ENCODE measurements around the gene NOLC1.

The NOLC1 gene

DNA sequence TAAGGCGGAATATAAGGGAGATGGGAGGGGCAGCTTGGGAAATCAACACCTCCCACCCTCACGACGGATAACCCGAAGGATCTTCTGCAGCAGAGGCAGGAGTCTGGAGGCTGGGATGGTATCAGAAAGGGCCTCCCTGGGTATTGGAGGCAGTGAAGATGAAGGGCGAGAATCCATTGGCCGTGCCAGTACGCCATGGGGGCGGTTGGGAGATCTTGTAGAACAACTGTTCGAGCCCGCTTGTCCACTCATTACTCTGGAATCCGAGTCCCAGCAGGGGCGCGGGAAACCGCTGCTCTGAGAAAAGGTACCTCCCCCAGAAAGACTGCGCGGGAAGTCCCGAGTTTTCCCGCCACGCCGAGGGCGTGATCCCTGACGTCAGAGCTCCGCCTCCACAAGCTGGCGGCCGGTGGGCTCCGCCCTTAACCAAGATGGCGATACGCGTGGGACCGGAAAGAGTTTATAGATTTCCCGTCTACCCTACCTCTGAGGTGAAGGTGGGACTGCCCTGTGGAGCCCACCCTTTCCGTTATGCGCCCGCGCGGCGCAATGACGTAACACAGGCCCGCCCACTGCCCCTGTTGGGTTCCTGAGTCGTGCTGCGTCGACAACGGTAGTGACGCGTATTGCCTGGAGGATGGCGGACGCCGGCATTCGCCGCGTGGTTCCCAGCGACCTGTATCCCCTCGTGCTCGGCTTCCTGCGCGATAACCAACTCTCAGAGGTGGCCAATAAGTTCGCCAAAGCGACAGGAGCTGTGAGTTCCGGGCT lies at the start of gene NOLC1:
Gene NOLC1 (plus strand): TSS at position 616 of the 771 bp plus-strand sequence. CDS start 22 bp downstream, at position 638.
- DNase-seq (ENCODE audit: low spot score) = peak; percentile 95

DNA sequence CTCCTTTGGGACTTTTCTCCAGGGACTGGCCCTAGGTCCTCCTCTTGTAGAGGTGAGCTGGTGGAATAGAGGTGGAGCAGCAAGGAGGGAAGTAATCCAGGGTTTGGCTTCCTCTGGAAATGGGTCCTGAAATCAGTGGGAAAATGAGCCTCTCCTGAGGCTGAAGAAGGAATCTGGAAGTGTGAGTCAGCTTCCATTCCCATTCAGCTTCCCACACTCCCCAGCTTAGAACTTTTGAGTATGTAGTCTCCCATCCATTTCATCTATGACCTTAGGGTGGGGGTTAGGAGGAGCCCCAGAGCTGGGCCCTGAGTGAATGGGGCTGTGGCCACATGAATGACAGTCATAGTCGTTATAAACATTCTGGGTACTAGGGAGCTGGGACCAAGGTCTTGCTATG lies 49.8 kb upstream of the NOLC1 start:
- DNase-seq (ENCODE audit: low spot score) = no peak

DNA sequence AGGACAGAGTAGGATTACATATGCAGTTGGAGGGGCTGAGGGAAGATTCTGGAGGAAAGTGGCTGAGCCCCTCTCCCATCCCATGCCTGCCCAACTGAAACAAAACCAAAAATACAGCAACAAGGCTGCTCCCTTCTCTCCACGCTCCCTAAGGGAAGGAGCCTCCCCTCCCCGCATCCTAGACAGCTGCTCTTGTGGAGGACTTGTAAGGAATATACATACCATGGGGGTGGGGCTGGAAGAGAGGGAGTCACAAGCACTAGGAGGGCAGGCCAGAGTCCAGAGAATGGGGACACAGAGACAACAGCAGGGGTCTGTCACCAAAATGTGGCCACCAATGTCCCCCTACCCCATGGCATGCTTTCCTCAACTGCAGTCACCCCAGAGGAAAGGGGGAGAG lies 45.2 kb upstream of the NOLC1 start:
- no peak for DNase-seq (ENCODE audit: low spot score)

DNA sequence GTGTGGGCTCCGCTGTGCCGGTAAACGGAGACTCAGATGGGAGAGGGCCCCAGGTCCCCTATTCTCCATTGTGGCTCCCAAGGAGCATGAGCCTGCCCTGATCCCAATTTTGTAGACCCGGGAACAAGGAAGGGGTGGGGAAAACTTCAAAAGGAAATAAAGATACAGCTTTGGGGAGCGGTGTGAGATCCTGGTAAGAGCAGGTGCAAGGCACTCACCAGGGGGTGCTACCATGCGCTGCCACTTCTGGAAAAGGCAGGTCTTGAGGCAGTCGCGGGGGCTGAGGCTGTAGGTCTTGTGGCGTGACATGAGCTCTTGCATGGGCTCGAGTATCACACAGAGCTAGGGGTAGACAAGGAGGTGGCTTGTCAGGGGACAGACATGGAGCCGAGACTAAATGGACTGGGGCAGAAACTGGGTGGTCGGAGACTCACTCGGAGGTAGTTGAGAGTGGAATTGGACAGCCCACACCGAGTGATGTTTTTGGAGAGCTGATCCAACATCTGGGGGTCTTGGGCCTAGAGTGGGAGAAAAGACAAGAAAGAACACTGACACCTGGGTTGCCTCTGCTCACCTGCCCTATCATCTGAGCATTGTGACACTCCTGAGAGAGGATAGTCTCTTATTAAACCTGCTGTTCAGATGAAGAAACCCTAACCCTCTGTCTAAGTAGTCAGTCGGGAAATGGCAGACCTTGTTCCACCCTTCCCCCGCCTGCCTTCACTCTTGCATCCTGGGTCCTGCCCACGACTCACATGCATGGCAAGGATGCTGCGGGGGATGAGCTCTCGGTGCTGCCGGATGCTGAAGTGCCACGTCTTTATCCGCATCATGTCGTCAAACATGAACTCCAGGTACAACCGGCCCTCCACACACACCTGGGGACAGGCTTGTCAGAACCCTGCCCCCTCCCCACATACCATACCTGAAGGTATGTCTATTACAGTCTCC lies 42.7 kb upstream of the NOLC1 start:
- no peak for DNase-seq (ENCODE audit: low spot score)

DNA sequence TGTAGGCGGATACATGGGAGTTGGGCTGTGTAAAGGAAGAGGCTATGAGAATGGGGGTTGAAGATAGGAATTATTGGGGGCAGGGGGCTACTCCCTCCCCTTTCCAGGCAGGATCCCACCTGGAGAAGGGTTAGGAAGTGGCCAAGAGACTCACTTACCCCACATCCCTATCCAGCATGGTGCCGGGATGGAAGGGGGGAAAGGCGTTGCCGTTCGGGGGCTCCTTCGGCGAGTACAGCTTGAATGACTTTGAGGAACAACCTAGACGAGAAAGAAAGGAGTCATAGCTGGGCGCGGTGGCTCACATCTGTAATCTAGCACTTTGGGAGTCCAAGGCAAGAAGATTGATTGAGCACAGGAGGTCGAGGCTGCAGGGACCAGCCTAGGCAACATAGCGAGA lies 40.9 kb upstream of the NOLC1 start:
- no peak for DNase-seq (ENCODE audit: low spot score)

DNA sequence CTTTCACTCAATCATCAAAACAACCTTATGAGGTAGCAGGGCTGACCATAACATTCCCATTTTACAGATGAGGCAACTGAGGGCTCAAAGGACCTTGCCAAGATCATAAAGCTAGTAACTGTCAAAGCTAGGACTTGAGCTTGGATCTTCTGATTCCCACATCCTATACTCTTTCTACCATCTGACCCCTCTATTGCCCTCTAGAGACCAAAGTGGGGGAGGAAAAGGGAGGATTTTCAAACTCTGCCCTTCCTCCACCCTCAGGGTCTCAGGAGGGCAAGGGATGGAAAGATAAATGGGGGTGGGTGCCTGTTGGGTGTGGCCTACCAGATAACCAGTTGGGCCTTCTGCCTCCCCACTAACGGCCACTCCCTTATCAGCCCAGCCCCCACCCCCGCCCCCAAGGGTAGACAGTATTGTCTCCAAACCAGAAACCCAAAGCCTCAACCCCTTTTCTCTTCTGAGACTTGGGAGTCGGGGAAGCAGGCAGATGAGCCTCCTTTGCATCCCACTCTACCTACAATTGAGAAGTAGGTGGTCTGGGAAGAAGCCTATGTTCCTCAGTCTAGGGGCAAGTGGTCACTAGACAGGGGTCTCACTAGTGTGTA lies 39.9 kb upstream of the NOLC1 start:
- DNase-seq (ENCODE audit: low spot score) = peak; percentile 46

DNA sequence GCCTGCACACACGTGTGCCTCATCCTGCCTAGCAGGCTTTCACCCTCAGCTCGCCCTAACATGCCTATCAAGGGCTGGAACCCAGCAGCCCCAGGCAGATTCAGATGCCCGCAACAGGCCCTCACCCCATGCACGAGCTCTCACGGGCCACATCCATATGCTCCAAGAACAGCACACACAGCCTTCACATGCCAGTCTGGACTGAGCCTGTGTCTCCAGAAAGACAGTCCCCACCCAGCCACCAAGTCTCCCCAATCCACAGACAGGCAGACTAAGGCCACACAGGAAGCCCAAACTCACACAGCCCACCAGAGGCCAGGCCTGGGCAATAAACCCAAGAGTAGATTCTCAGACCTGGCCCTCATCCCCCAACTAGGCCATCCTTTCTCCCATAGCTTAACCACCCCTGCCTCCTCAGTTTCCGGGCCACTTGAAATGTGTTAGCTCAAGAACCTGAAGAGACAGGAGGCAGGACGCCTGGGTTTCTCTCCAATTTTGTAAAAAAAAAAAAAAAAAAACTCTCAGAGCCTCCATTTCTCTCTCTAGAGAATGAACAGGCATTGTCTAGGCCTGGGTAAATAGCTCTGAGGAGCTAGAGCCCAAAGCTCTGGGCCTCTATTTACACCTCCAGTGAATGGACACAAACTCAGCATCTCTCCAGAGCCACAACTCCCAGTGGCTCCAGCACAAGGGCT lies 38.8 kb upstream of the NOLC1 start:
- no peak for DNase-seq (ENCODE audit: low spot score)

DNA sequence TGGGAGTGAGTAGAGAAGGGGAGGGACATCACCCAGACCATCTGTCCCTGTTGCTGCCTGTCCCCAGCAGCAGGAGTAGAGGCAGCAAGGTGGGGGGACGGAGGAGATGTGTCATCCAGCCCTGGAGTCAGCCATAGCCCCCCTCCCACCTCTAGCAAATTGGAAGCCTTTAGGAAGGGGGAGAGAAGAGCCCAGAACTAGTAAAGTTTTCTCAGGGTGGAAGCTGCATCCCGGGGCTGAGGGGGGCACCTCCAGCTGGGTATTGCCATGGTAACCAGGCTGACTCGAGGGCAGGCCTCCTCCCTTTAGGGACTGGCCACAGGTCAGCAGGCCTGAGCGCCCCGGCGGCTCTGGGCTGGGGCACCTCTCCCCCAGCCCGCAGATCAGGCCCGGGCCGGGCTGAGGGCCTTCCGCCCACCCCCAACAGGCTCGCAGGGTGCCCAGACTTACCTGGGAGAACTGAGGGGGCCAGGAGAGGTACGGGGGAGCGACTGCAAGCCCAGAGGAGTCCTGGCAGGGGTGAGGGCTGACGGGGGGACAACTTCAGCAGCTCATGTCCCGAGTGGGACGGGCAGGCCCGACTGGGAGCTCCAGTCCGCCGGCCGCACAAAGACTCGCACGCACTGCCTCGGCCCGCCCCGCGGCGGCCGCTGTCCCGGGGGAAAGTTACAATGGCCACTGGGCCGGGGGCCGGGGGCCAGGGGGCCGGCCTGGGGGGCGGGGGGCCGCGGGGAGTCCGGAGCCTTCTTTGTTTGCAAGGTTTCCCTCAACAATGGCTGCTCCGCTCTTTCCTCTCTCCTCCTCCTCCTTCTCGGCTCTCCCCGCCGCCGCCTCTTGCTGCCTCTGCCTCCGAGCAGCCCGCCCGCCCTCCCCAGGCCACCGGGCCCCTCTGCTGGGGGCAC lies 38.0 kb upstream of the NOLC1 start:
- no peak for DNase-seq (ENCODE audit: low spot score)

DNA sequence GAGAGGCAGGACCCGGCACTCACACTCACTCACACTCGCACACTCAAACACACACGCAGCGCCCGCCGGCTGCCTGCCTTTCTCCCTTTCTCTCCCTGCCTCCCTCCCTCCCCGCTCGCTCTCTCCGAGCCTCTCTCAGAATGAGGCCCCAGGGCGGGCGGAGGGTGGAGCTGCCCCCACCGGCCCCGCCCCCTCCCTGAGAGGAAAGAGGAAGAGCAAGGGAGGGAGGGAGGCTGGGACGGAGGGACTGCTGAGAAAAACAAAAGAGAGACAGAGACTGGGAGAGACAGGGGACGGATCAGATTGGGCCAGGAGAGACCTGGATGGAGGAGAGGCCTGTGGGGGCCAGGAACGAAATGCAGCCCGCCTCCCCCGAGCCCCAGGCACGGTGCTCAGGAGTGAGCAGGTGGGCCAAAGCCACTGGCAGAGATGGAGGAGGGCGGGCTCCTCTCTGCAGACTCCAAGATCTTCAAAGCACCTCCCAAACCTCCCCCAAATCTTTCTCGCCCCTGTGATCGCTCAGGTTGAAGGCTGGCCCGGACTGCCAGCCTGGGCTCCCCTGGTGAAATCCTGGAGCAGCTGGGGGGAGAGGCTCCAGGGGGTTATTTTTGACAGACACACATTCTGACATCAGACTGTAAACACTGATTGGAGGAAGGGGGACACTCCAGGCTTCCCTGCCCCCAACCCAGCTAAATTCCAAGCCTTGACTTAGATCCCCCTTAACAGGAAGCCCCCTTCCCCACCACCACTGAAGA lies 37.1 kb upstream of the NOLC1 start:
- DNase-seq (ENCODE audit: low spot score) = peak; percentile 86

DNA sequence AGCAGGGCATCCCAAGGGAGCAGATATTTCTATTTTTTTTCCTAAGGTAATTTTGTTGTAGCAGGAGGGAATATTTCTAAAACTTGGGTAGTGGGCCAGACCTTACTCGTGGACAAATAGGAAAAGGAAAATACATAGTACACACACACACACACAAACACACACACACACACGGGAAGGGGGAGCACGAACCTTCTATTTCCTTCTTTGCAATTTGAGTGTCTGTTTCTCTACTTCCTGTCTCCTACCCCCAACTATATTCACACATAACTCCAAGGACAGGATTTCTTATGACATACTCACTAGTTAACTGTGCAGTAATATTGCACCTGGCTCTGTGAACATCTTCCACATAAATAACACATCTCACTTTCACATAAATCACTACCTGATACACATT lies 36.4 kb upstream of the NOLC1 start:
- DNase-seq (ENCODE audit: low spot score) = no peak

DNA sequence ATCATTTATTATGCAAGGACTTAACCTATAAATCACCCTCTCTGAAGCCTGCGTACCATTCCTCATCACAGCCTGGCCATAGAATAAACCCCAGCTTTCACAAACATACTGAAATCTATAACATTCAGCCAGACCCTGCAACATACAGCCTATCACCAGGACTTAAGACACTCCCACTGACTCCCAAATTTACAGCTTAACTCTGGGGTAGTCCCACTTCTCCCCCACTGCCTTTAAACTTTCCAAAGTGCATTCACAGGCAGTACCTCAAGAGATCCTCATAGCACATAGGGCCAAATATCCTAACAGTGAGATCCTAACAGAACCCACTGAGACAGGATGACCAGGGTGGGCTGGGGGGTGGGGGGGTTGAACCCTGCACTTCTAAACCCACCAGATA lies 35.5 kb upstream of the NOLC1 start:
- DNase-seq (ENCODE audit: low spot score) = no peak

DNA sequence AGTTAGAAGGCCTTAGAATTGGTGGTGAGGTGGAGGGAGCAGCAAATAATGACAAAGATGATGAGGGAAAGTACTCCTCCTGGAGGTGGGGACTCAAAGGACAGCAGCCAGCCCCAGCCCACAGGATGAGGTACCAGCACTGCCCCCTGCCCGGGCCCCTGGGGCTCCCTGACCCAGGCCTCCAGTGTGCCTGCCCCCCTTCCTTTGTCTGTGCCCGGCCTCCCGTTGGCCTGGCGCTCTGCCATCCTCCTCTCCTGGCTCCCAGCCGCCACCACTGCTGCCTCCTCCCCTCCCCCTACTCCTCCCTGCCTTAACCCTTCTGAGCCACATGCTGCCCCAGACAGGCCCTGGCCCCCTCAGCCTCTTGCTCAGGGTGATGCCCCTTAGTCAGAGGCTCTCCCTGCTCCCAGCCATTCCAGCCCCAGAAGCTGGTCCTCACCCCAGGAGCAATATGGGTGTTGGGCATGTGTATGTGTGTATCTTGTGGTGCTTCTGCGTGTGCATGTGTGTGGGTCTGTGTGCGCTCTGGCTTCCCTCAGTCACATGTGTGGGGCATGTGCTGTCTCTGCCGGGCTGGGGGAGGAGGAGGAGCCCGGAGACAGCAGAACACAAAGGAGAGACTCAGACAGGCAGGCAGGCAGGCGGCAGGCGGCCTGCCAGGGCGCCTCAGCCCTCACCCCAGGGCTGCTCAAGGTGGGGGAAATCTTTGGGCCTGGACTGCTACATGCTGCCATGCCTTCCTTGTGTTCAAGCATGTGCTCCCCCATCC lies 34.6 kb upstream of the NOLC1 start:
- peak; percentile 38 for DNase-seq (ENCODE audit: low spot score)

DNA sequence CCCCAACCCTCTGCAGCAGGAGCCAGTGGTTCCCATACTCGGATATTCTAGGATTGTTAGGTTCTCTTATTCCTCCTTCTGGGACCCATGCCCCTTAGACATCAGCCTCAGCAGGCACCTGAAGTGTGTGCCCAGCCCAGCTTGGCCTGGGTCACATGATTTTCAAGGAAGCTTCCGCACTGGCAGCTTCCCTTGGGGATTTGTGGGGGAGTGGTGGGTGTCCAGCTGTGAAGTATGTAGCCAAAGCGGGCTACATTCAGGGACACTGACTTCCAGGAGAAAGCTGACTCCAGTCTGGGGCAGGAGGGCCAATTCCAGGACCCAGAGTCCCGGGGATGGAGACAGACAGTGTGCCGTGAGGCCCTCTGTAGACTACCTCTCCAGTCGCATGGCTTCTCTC lies 33.3 kb upstream of the NOLC1 start:
- DNase-seq (ENCODE audit: low spot score) = no peak

DNA sequence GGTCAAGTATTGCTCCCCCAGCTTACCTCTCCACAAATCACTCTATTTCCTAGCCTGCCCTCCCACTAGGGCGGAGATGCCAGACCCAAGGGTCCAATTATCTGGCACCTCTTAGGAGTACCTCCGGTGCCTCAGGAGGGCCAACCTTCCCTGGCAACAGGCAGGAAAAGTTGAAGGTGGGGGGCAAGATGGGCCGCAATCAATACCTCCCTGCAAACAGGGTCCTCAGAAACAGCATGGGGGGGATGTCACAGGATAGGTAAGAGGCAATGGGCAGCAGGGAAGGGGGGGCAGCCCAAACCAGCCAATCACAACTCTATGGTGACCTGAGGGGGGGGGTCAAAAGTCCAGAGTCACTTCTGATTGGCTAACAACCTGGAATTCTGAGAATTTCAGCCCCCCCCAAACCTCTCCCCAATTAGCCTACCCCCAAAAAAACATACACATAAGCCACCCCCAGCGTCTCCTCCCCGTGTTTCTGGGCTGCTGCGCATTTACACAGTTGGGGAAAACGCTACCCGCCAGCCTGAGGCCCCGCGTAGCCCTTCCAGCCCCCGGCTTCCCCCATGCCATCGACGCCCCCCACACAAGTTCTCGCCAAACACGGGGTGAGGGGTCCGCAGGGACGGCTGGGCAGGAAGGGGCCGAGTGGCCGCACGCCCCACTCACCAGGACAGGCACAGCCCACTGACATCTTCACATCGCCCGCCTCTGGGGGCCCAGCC lies 32.6 kb upstream of the NOLC1 start:
- DNase-seq (ENCODE audit: low spot score) = peak; percentile 73

DNA sequence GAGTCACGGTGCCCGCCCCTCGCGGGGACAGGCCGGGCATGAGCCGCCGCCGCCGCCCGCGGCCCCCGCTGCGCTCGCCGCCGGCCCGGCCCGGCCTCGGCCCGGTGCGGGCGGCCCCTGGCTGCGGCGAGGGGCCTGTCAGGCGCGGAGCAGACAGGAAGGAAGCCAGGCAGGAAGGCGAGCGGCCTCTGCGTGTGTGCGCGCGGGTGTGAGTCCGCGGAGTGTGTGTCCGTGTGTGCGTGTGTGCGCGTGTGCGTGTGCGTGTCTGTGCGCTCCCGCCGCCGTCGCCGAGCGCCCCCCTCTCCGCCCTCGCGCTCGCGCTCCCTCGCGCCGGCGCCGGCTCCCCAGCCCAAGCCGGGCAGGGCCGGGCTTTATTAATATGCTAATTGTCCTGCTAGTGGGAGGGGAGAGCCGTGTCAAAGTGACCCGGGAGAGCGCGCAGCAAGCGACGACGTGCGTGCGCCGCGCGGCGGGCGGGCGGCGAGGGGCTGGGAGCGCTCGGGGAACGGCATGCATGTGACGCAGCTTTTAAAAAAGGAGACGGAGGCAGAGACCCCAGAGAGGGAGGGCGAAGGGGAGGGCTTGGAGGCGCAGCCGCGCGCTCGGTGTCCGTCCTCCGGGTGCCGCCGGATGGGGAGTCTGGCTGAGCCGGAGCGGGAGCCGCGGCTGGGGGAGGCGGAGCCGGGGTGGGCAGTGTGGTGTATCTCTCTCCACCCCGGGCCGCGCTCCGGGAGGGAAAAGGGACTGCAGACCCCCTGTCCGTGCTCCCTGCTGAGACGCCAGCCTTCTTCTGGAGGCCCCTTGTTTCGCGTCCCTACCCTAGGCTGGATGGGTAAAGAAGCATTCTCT lies 31.8 kb upstream of the NOLC1 start, which contains the start of gene LDB1:
Gene LDB1 (minus strand): TSS at position 227 of the 849 bp plus-strand sequence. CDS start 258 bp downstream, outside the sequence.
- peak; percentile 74 for DNase-seq (ENCODE audit: low spot score)

DNA sequence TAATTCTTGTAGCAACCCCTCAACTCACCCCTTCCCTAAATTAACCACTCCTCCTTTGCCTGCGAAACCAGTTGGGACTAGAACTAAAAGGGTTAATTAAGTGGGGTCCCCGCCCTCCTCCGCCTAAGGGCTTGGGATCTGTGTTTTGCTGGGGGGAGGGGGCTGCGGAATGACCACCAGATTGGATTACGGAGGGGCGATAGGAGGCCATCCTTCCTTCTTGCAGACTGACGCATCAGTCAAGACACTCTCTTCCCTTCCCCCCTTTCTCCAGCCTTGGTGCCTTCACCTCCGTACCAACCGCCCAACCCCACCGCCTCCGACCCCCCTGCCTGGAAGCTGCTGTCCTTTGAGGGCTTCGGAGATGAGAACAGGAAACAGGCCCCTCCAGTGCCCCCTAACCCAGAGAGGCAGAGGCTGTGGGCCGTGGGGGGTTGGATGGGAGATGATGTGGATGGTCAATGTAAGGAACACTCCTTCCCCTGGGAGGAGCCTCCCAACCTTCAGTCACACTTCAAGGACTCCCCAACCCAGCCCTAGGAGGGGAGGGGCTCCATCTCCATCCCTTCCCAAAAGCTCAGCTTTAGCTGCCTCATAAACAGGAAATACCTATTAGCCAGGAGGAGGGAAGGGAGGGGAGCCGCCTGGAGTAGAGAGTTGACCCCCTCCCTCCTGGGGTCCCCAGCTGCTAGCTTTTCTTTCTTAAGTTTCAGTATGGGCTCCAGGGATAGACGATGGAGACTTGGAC lies 31.0 kb upstream of the NOLC1 start:
- peak; percentile 75 for DNase-seq (ENCODE audit: low spot score)
